Testis (tissue), 2 donors: ENCODE results near the gene TPO.
"Not testable (repeated sequence)": the region's sequence is repeated elsewhere in the genome, so short reads cannot be mapped to it uniquely, and the experiment has no call there.

Experiments
- POLR2A ChIP-seq: fragments of 450-650 bp; IDR thresholded peaks from one replicate; pipeline ENCODE4 v1.6.1; 2017; ENCODE audit warnings: antibody characterized with exemption, mild to moderate bottlenecking, moderate library complexity
- TF ChIP-seq, protein P1 (sequence below), 3 experiments: fragments of 450-650 bp in 2 of 3; fragments of 200-600 bp in 1 of 3; sonication (generic) in 1 of 3; IDR thresholded peaks; one replicate each; pipeline ENCODE4 v1.5.1; 2016 to 2019; ENCODE audit warnings: antibody characterized with exemption in 3 of 3, mild to moderate bottlenecking in 2 of 3, moderate library complexity in 1 of 3

GRCh38 chr2:1568345-1568668 lies 155.0 kb downstream of the TPO start:
- TF ChIP-seq, protein P1, sequence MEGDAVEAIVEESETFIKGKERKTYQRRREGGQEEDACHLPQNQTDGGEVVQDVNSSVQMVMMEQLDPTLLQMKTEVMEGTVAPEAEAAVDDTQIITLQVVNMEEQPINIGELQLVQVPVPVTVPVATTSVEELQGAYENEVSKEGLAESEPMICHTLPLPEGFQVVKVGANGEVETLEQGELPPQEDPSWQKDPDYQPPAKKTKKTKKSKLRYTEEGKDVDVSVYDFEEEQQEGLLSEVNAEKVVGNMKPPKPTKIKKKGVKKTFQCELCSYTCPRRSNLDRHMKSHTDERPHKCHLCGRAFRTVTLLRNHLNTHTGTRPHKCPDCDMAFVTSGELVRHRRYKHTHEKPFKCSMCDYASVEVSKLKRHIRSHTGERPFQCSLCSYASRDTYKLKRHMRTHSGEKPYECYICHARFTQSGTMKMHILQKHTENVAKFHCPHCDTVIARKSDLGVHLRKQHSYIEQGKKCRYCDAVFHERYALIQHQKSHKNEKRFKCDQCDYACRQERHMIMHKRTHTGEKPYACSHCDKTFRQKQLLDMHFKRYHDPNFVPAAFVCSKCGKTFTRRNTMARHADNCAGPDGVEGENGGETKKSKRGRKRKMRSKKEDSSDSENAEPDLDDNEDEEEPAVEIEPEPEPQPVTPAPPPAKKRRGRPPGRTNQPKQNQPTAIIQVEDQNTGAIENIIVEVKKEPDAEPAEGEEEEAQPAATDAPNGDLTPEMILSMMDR (IDR thresholded peaks at IDR 0.05) = not testable (repeated sequence)
- TF ChIP-seq POLR2A = not testable (repeated sequence)
